Endothelial cell (in vitro differentiated cells): ENCODE results near the gene HIGD1C. TPM values are rescaled to one million over a fixed set of nuclear protein-coding genes. Genes with fewer than 3 reads are reported as not detected.
"Not testable (repeated sequence)": the region's sequence is repeated elsewhere in the genome, so short reads cannot be mapped to it uniquely, and the experiment has no call there.

Experiments
- DNase-seq: peaks from one replicate; pipeline ENCODE4 v3.0.0; 2021; ENCODE audit warnings: low spot score
- H3K27ac Mint-ChIP-seq: one replicate; pipeline ENCODE4 v1.8.0; 2021; ENCODE audit warnings: mixed read lengths, inconsistent platforms; ENCODE audit not compliant: unreplicated experiment
- H3K27me3 Mint-ChIP-seq: one replicate; pipeline ENCODE4 v1.8.0; 2021; ENCODE audit warnings: mild to moderate bottlenecking, moderate library complexity, mixed read lengths, inconsistent platforms; ENCODE audit not compliant: unreplicated experiment
- H3K36me3 Mint-ChIP-seq: one replicate; pipeline ENCODE4 v1.8.0; 2021; ENCODE audit warnings: mild to moderate bottlenecking, low read depth, mixed read lengths, inconsistent platforms; ENCODE audit not compliant: unreplicated experiment
- H3K4me1 Mint-ChIP-seq: one replicate; pipeline ENCODE4 v1.8.0; 2021; ENCODE audit warnings: mild to moderate bottlenecking, mixed read lengths, inconsistent platforms; ENCODE audit not compliant: unreplicated experiment
- H3K4me3 Mint-ChIP-seq: one replicate; pipeline ENCODE4 v1.8.0; 2021; ENCODE audit warnings: mild to moderate bottlenecking, mixed read lengths, inconsistent platforms; ENCODE audit not compliant: unreplicated experiment
- H3K9me3 Mint-ChIP-seq: one replicate; pipeline ENCODE4 v1.8.0; 2021; ENCODE audit warnings: mixed read lengths, inconsistent platforms; ENCODE audit not compliant: unreplicated experiment
- total RNA-seq: library from RNA; stranded (reverse); fragmentation: NEBNext Ultra II Directional; extraction: Animal tissue kit (Norgen Biotek cat#: 25700); gene quantifications from one replicate; pipeline ENCODE4 v1.2.1, GENCODE V29; 2021; ENCODE audit not compliant: unreplicated experiment
- TF ChIP-seq, protein P1 (sequence below): fragments of 200-600 bp; sonication (generic); IDR thresholded peaks from one replicate; pipeline ENCODE4 v1.5.0; 2021; ENCODE audit warnings: antibody characterized with exemption; ENCODE audit not compliant: unreplicated experiment

The HIGD1C gene
- total RNA-seq, 1 donor from 2014 or later, result not detected

GRCh38 chr12:51012570-51013236 lies 60.4 kb downstream of the HIGD1C start:
- Mint-ChIP-seq H3K36me3 (no peaks in the 10 kb centered on the region), H3K27me3 (no peaks in the 10 kb centered on the region), H3K27ac (no peak overlapping the region), H3K9me3 (no peaks in the 10 kb centered on the region), H3K4me3 (no peak overlapping the region), H3K4me1 (peaks cover 4% of the 10 kb centered on the region)
- TF ChIP-seq, protein P1, sequence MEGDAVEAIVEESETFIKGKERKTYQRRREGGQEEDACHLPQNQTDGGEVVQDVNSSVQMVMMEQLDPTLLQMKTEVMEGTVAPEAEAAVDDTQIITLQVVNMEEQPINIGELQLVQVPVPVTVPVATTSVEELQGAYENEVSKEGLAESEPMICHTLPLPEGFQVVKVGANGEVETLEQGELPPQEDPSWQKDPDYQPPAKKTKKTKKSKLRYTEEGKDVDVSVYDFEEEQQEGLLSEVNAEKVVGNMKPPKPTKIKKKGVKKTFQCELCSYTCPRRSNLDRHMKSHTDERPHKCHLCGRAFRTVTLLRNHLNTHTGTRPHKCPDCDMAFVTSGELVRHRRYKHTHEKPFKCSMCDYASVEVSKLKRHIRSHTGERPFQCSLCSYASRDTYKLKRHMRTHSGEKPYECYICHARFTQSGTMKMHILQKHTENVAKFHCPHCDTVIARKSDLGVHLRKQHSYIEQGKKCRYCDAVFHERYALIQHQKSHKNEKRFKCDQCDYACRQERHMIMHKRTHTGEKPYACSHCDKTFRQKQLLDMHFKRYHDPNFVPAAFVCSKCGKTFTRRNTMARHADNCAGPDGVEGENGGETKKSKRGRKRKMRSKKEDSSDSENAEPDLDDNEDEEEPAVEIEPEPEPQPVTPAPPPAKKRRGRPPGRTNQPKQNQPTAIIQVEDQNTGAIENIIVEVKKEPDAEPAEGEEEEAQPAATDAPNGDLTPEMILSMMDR, result no peak
- DNase-seq, result no peak

DNA sequence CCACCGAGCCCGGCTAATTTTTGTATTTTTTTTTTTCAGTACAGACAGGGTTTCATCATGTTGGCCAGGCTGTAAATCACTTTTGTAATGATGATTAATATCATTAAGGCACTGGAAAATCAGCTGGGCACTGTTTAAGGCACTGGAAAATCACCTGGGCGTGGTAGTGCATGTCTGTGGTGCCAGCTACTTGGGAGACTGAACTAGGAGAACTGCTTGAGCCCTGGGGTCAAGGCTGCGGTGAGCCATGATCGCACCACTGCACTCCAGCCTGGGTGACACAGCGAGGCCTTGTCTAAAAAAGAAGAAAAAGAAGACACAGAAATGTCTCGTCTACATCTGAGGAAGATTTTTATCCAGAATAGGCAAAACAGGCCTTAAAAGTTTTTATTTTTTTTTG lies 61.1 kb downstream of the HIGD1C start:
- DNase-seq, result no peak
- no peaks in the 10 kb centered on the region for H3K27me3 Mint-ChIP-seq
- no peak overlapping the region for H3K27ac Mint-ChIP-seq

GRCh38 chr12:51014467-51014866 lies 62.1 kb downstream of the HIGD1C start:
- H3K4me1 Mint-ChIP-seq, H3K4me3 Mint-ChIP-seq, H3K27ac Mint-ChIP-seq, H3K36me3 Mint-ChIP-seq, H3K27me3 Mint-ChIP-seq, DNase-seq, H3K9me3 Mint-ChIP-seq: not testable (repeated sequence)

More for the DNA sequence above, 61.1 kb downstream of the HIGD1C start:
- Mint-ChIP-seq H3K4me1 (peaks cover 4% of the 10 kb centered on the region), H3K36me3 (no peaks in the 10 kb centered on the region), H3K4me3 (no peak overlapping the region), H3K9me3 (no peaks in the 10 kb centered on the region)
- TF ChIP-seq, protein P1, result no peak

- Mint-ChIP-seq H3K4me1 (peaks cover 13% of the 10 kb centered on the region), H3K4me3 (no peak overlapping the region), H3K36me3 (no peaks in the 10 kb centered on the region), H3K27ac (no peak overlapping the region), H3K9me3 (no peaks in the 10 kb centered on the region), H3K27me3 (no peaks in the 10 kb centered on the region)
- DNase-seq, result no peak
- TF ChIP-seq, protein P1, result no peak
These were observed 65.1 kb downstream of the HIGD1C start for GRCh38 chr12:51017452-51017851.

- Mint-ChIP-seq H3K9me3 (no peaks in the 10 kb centered on the region), H3K27ac (no peak overlapping the region), H3K27me3 (no peaks in the 10 kb centered on the region), H3K4me3 (no peak overlapping the region), H3K4me1 (peaks cover 16% of the 10 kb centered on the region), H3K36me3 (no peaks in the 10 kb centered on the region)
- TF ChIP-seq, protein P1, result no peak
- no peak for DNase-seq
These were observed 66.6 kb downstream of the HIGD1C start for GRCh38 chr12:51018956-51019355.
